Psoas muscle (tissue), 8 donors: Measurements from ENCODE around the gene PDZRN4. TPM values are rescaled to one million over a fixed set of nuclear protein-coding genes. Genes with fewer than 3 reads are reported as not detected.
A peak's percentile ranks its signal among the peaks of the same experiment; 100 is the strongest.

Experiments used
- ATAC-seq, 4 donors: fragments of 200-7000 bp; cut with Tn5 transposase; one replicate each; pipeline ENCODE4 v1.9.1; 2020; ENCODE audit warnings: moderate library complexity in 3 of 4, mild to moderate bottlenecking in 2 of 4
- DNase-seq, 2 donors: peaks; one replicate each; pipeline ENCODE4 v3.0.0-alpha.2; 2020
- H3K27ac ChIP-seq: fragments of 200-600 bp; one replicate; pipeline ENCODE4 v1.8.0; 2022
- H3K27me3 ChIP-seq, 3 donors: fragments of 200-600 bp in 1 of 3; one replicate each; pipeline versions ENCODE4 v1.6.1 to v1.8.0; 2013 to 2022; ENCODE audit warnings: low read length in 2 of 3, mild to moderate bottlenecking in 2 of 3, moderate library complexity in 1 of 3; ENCODE audit not compliant: insufficient read depth in 3 of 3
- H3K36me3 ChIP-seq, 2 donors: fragments of 200-600 bp in 1 of 2; one replicate each; pipeline versions ENCODE4 v1.6.1 to v1.8.0; 2013 to 2022; ENCODE audit warnings: low read depth in 1 of 2, mild to moderate bottlenecking in 1 of 2, moderate library complexity in 1 of 2; ENCODE audit not compliant: insufficient read depth in 1 of 2
- H3K4me1 ChIP-seq: fragments of 200-600 bp; one replicate; pipeline ENCODE4 v1.8.0; 2022
- H3K4me3 ChIP-seq: fragments of 200-600 bp; one replicate; pipeline ENCODE4 v1.8.0; 2022; ENCODE audit warnings: mild to moderate bottlenecking
- H3K9me3 ChIP-seq: fragments of 200-600 bp; one replicate; pipeline ENCODE4 v1.8.0; 2022
- CTCF ChIP-seq: fragments of 200-600 bp; IDR thresholded peaks from one replicate; pipeline ENCODE4 v1.8.0; 2022; ENCODE audit warnings: antibody characterized with exemption
- WGBS, 3 donors: extraction: QIAGEN DNeasy Blood & Tissue Kit; methylation state at CpG; one replicate each; pipeline versions ENCODE4 v1.1.6 to v1.1.7; 2013; 5-methylcytosine and 5-hydroxymethylcytosine counted together
- intact Hi-C, 2 donors: fragments of 100-400 bp; cut with DNase I; formaldehyde crosslinking; loops; one replicate each; pipeline versions ENCODE4 v1.11.0 to v1.14.2; 2022
- long read RNA-seq, 2 donors: library from polyadenylated mRNA; unstranded; transcript quantifications; one replicate each; pipeline ENCODE4 v2.0.0, GENCODE V29; 2021
- polyA plus RNA-seq, 3 donors: library from polyadenylated mRNA; stranded (reverse); fragments of 200-250 nt; gene quantifications; one replicate each; pipeline ENCODE4 v1.2.3, GENCODE V29; 2013
- total RNA-seq, 4 donors: library from RNA; stranded (reverse); fragmentation: NEBNext Ultra II Directional in 2 of 4; extraction: Animal tissue kit (Norgen Biotek cat#: 25700) in 2 of 4; gene quantifications; one replicate each; pipeline versions ENCODE4 v1.2.1 to v1.2.4, GENCODE V29; 2021 to 2023
- donor health status: healthy with polysubstance abuse.
- donor health status: DM: no; HTN: no; CAD: no; lungs with moderate emphysema.
- donor health status: Bipolar disorder and iron deficiency.
- donor health status: healthy.
- donor health status: DM: yes; HTN: yes; CAD: no.
- donor health status: DM: no; HTN: no; CAD: no.
- donor health status: DM: no; HTN: no; CAD: no.
- donor health status: DM: yes; HTN: yes; CAD: no.

The PDZRN4 gene
- total RNA-seq (under 1 TPM in 3 of 4 donors, not detected in 1; 0.15 to 0.25 (median 0.15) TPM), polyA plus RNA-seq (under 1 TPM; 0.11 to 0.39 (median 0.38) TPM)
- long read RNA-seq, donor 1: 0 reads
- long read RNA-seq, donor 2: 0 reads

GRCh38 chr12:41188058-41188840, at the start of gene PDZRN4:
Gene PDZRN4 (plus strand): TSS chr12:41188320.
- peaks cover 3 to 40% (median 8%) of the 10 kb centered on the region in 3 donors for H3K27me3 ChIP-seq
- peak; percentile 16 to 49 for DNase-seq

GRCh38 chr12:41140117-41140516, 48.0 kb upstream of the PDZRN4 start:
- no peak overlapping the region for H3K4me3 ChIP-seq
- H3K4me1 ChIP-seq: no peaks in the 10 kb centered on the region
- ATAC-seq (no peak), DNase-seq (no peak)
- H3K27me3 ChIP-seq: no peaks in the 10 kb centered on the region
- TF ChIP-seq CTCF: no peak
- no peaks in the 10 kb centered on the region for H3K36me3 ChIP-seq
- H3K27ac ChIP-seq: no peak overlapping the region
- H3K9me3 ChIP-seq: no peaks in the 10 kb centered on the region
- intact Hi-C loops: no loop called here

More at GRCh38 chr12:41188058-41188840, at the start of gene PDZRN4:
- no peak for TF ChIP-seq CTCF
- Histone ChIP-seq H3K4me1 (no peaks in the 10 kb centered on the region), H3K4me3 (peak within 1 kb of the TSS; percentile 51), H3K9me3 (no peaks in the 10 kb centered on the region), H3K36me3 (no peaks in the 10 kb centered on the region), H3K27ac (no peak within 1 kb of the TSS)
- WGBS, 3 donors: 2 to 5% (median 2%) methylated on average over 56 to 67 of the region's 67 CpGs
- intact Hi-C loops: no loop called here
- no peak for ATAC-seq

- Histone ChIP-seq H3K4me1 (no peaks in the 10 kb centered on the region), H3K4me3 (no peak overlapping the region), H3K27ac (no peak overlapping the region), H3K36me3 (no peaks in the 10 kb centered on the region), H3K27me3 (no peaks in the 10 kb centered on the region), H3K9me3 (no peaks in the 10 kb centered on the region)
- DNase-seq: no peak
- TF ChIP-seq CTCF: no peak
- no peak for ATAC-seq
- intact Hi-C loops: no loop called here
- WGBS, 3 donors: 72 to 77% (median 74%) methylated on average over 2 of the region's 2 CpGs
These were observed 47.0 kb upstream of the PDZRN4 start for GRCh38 chr12:41141104-41141503.

GRCh38 chr12:41142376-41142775, 45.7 kb upstream of the PDZRN4 start:
- no peak overlapping the region for H3K27ac ChIP-seq
- TF ChIP-seq CTCF: no peak

More at GRCh38 chr12:41142376-41142775, 45.7 kb upstream of the PDZRN4 start:
- Histone ChIP-seq H3K27me3 (no peaks in the 10 kb centered on the region), H3K9me3 (no peaks in the 10 kb centered on the region), H3K4me3 (no peak overlapping the region), H3K36me3 (no peaks in the 10 kb centered on the region), H3K4me1 (no peaks in the 10 kb centered on the region)
- WGBS, 3 donors: 73 to 88% (median 83%) methylated on average over 1 of the region's 1 CpG
- ATAC-seq: no peak
- DNase-seq: no peak
- intact Hi-C loops: no loop called here
